Endothelial cell of umbilical vein (primary cell): ENCODE results near the gene PTGFRN.

Experiments used
- EZH2 ChIP-seq: IDR thresholded peaks from 2 replicates; pipeline ENCODE4 v1.6.1; 2012; ENCODE audit warnings: borderline replicate concordance, low read depth, mild to moderate bottlenecking, moderate library complexity, low read length, inconsistent platforms; ENCODE audit not compliant: severe bottlenecking
- POLR2A ChIP-seq: IDR thresholded peaks from 2 replicates; pipeline ENCODE4 v1.6.1; 2012; ENCODE audit warnings: low read depth, mild to moderate bottlenecking, control low read depth, low read length

GRCh38 chr1:116908820-116909511 lies 750 bp upstream of the PTGFRN start:
- TF ChIP-seq EZH2 (no peak), POLR2A (no peak)
